ENCODE results near the gene TBC1D21. TPM values are rescaled to one million over a fixed set of nuclear protein-coding genes. Genes with fewer than 3 reads are reported as not detected.

The TBC1D21 gene
- total RNA-seq, 1 donor from 2014 or later, result not detected

DNA sequence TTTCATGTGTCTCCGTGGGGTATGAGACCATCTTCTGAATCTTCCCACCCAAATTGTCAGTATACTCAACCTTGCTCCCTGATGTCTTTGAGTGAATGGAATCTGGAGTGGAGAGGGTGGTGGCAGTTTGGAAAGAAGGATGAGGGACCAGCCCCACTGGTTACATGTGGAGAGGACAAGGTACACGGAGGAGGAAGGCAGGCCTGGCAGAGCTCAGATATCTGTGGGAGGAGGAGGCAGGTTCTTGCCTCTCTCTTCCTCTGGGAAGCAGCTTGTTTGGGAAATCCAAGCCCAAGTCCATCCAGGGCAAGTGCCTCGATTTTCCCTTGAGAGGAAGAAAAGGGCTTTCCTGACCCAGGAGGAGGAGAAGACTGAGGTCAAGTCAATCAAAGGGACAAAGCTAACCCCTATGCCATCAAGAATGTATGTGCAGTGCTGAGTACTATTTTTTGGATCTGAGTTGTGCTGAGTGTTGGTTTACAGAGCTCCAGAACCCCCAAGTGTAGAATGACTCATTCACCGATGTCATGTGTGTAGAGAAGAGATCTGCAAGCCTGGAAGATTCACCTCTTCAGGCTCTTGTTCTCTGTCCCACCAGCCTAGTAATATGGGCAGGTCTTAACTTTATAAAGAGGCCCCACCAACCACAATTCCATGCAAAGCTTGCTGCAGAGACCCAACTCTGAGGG is 33.1 kb downstream of the TBC1D21 start:
- DNase-seq (ENCODE audit: extremely low spot score, unreplicated experiment), result no peak
- no peaks in the 10 kb centered on the region for H3K9me3 Mint-ChIP-seq (ENCODE audit: unreplicated experiment)

DNA sequence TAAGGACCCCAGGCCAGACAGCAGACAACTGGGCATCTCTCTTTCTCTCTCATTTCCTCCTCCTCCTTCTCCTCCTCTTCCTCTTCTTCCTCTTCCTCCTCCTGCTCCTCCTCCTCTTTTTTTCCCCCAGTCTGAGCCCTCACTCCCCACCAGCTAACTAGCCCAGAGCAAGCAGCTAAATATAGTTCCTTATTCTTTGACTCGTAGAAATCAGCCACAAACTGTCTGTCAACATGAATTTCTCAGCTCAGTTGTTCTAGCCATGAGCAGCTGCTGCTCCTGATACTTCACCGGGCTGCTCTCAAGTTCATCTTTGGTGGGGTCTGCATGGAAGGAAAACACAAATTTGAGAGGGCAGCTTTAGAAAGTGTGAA is 33.7 kb downstream of the TBC1D21 start:
- Mint-ChIP-seq H3K36me3 (ENCODE audit: unreplicated experiment) (peaks cover 23% of the 10 kb centered on the region), H3K27me3 (ENCODE audit: unreplicated experiment) (no peaks in the 10 kb centered on the region), H3K4me3 (ENCODE audit: unreplicated experiment) (no peak overlapping the region), H3K4me1 (ENCODE audit: unreplicated experiment) (peaks cover 9% of the 10 kb centered on the region), H3K27ac (ENCODE audit: unreplicated experiment) (no peak overlapping the region), H3K9me3 (ENCODE audit: unreplicated experiment) (no peaks in the 10 kb centered on the region)
- no peak for TF ChIP-seq CTCF (IDR thresholded peaks at IDR 0.05)
- no peak for DNase-seq (ENCODE audit: extremely low spot score, unreplicated experiment)

More for the DNA sequence above, 33.1 kb downstream of the TBC1D21 start:
- Mint-ChIP-seq H3K4me3 (ENCODE audit: unreplicated experiment) (no peak overlapping the region), H3K36me3 (ENCODE audit: unreplicated experiment) (peaks cover 23% of the 10 kb centered on the region), H3K27ac (ENCODE audit: unreplicated experiment) (no peak overlapping the region), H3K4me1 (ENCODE audit: unreplicated experiment) (peaks cover 9% of the 10 kb centered on the region), H3K27me3 (ENCODE audit: unreplicated experiment) (no peaks in the 10 kb centered on the region)
- TF ChIP-seq CTCF (IDR thresholded peaks at IDR 0.05), result no peak

GRCh38 chr15:73908030-73908821 is 34.9 kb downstream of the TBC1D21 start:
- no peaks in the 10 kb centered on the region for H3K27me3 Mint-ChIP-seq (ENCODE audit: unreplicated experiment)
- H3K9me3 Mint-ChIP-seq (ENCODE audit: unreplicated experiment), result no peaks in the 10 kb centered on the region
- peak; percentile 93 for DNase-seq (ENCODE audit: extremely low spot score, unreplicated experiment)
- H3K4me3 Mint-ChIP-seq (ENCODE audit: unreplicated experiment), result no peak overlapping the region
- no peak overlapping the region for H3K27ac Mint-ChIP-seq (ENCODE audit: unreplicated experiment)
- H3K4me1 Mint-ChIP-seq (ENCODE audit: unreplicated experiment), result peaks cover 7% of the 10 kb centered on the region
- peak; percentile 93 for TF ChIP-seq CTCF (IDR thresholded peaks at IDR 0.05)
- H3K36me3 Mint-ChIP-seq (ENCODE audit: unreplicated experiment), result peaks cover 27% of the 10 kb centered on the region

DNA sequence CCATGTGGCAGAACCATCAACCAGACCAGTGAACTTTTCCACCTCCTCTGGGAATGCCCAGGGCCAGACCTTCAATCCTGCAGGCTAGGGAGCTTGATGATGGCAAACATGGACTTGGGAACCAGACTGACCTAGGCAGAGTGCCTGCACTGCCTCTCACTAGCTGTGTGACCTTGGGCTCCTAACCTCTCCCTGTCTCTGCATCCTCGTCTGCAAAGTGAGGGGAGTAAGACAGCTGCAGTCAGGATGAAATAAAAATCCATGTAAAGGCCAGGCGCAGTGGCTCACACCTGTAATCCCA is 35.4 kb downstream of the TBC1D21 start:
- H3K4me3 Mint-ChIP-seq (ENCODE audit: unreplicated experiment), result no peak overlapping the region
- no peaks in the 10 kb centered on the region for H3K27me3 Mint-ChIP-seq (ENCODE audit: unreplicated experiment)
- DNase-seq (ENCODE audit: extremely low spot score, unreplicated experiment), result no peak
- no peak for TF ChIP-seq CTCF (IDR thresholded peaks at IDR 0.05)
- H3K9me3 Mint-ChIP-seq (ENCODE audit: unreplicated experiment), result no peaks in the 10 kb centered on the region
- peaks cover 27% of the 10 kb centered on the region for H3K36me3 Mint-ChIP-seq (ENCODE audit: unreplicated experiment)
- H3K4me1 Mint-ChIP-seq (ENCODE audit: unreplicated experiment), result peaks cover 7% of the 10 kb centered on the region
- no peak overlapping the region for H3K27ac Mint-ChIP-seq (ENCODE audit: unreplicated experiment)

GRCh38 chr15:73909651-73910050 is 36.3 kb downstream of the TBC1D21 start:
- Mint-ChIP-seq H3K27ac (ENCODE audit: unreplicated experiment) (no peak overlapping the region), H3K9me3 (ENCODE audit: unreplicated experiment) (no peaks in the 10 kb centered on the region), H3K4me3 (ENCODE audit: unreplicated experiment) (no peak overlapping the region), H3K36me3 (ENCODE audit: unreplicated experiment) (peaks cover 26% of the 10 kb centered on the region), H3K4me1 (ENCODE audit: unreplicated experiment) (peaks cover 7% of the 10 kb centered on the region), H3K27me3 (ENCODE audit: unreplicated experiment) (no peaks in the 10 kb centered on the region)
- no peak for DNase-seq (ENCODE audit: extremely low spot score, unreplicated experiment)
- TF ChIP-seq CTCF (IDR thresholded peaks at IDR 0.05), result no peak

Data from osteocyte (in vitro differentiated cells).